Activated CD4-positive, alpha-beta T cell treated with anti-CD3 and anti-CD28 coated beads, Interleukin-2, amount 10 ng/mL, durations not matched to agents 7 days and 5 days (primary cell): ENCODE measurements around the gene ANO6. TPM values are rescaled to one million over a fixed set of nuclear protein-coding genes. Genes with fewer than 3 reads are reported as not detected.
A peak's percentile ranks its signal among the peaks of the same experiment; 100 is the strongest.
"Not testable (repeated sequence)": the region's sequence is repeated elsewhere in the genome, so short reads cannot be mapped to it uniquely, and the experiment has no call there.

Experiments
- CTCF ChIA-PET: fragments of 350-600 bp; sonication (Branson Sonifier 250); formaldehyde crosslinking; loops from one replicate; lab custom pipeline; 2021; ENCODE audit warnings: antibody characterized with exemption; lab: Charles Lee
- POLR2A ChIA-PET: fragments of 350-600 bp; sonication (Branson Sonifier 250); formaldehyde crosslinking; loops from one replicate; lab custom pipeline; 2021; ENCODE audit warnings: antibody characterized with exemption; lab: Charles Lee
- DNase-seq: peaks from one replicate; pipeline ENCODE4 v3.0.0-alpha.2; 2020
- H3K27ac Mint-ChIP-seq: one replicate; pipeline ENCODE4 v1.8.0; 2021; ENCODE audit warnings: mild to moderate bottlenecking, moderate library complexity, mixed read lengths
- H3K27me3 Mint-ChIP-seq: one replicate; pipeline ENCODE4 v1.8.0; 2021; ENCODE audit warnings: mixed read lengths
- H3K36me3 Mint-ChIP-seq: one replicate; pipeline ENCODE4 v1.8.0; 2021; ENCODE audit warnings: low read depth, mixed read lengths
- H3K4me1 Mint-ChIP-seq: one replicate; pipeline ENCODE4 v1.8.0; 2021; ENCODE audit warnings: mixed read lengths
- H3K4me3 Mint-ChIP-seq: one replicate; pipeline ENCODE4 v1.8.0; 2021; ENCODE audit warnings: mild to moderate bottlenecking, moderate library complexity, mixed read lengths
- H3K9me3 Mint-ChIP-seq: one replicate; pipeline ENCODE4 v1.8.0; 2021; ENCODE audit warnings: mixed read lengths
- total RNA-seq, 2 experiments: library from RNA; stranded (reverse); gene quantifications; one replicate each; pipeline ENCODE4 v1.2.3, GENCODE V29; 2021

ANO6 gene
- total RNA-seq, 2 experiments from 2014 or later, result 27.3 to 32.0 TPM

GRCh38 chr12:45254254-45254653 is 38.4 kb downstream of the ANO6 start:
- peaks cover 10% of the 10 kb centered on the region for H3K4me1 Mint-ChIP-seq
- no peaks in the 10 kb centered on the region for H3K27me3 Mint-ChIP-seq
- no peak for DNase-seq
- H3K36me3 Mint-ChIP-seq, result peaks cover 3% of the 10 kb centered on the region
- ChIA-PET POLR2A (no interaction called here), CTCF (no interaction called here)
- no peak overlapping the region for H3K4me3 Mint-ChIP-seq
- no peak overlapping the region for H3K27ac Mint-ChIP-seq
- H3K9me3 Mint-ChIP-seq, result no peaks in the 10 kb centered on the region

GRCh38 chr12:45256721-45257120 is 40.8 kb downstream of the ANO6 start:
- no peak overlapping the region for H3K4me3 Mint-ChIP-seq
- no peak overlapping the region for H3K27ac Mint-ChIP-seq
- H3K36me3 Mint-ChIP-seq, result peaks cover 5% of the 10 kb centered on the region
- POLR2A ChIA-PET, result no interaction called here
- no peaks in the 10 kb centered on the region for H3K27me3 Mint-ChIP-seq
- no peak for DNase-seq
- CTCF ChIA-PET, result interaction anchor here (1.1 kb wide), 1 partner anchor 35 kb away, joined by 3 read pairs; no protein-coding TSS in a partner anchor
- no peaks in the 10 kb centered on the region for H3K9me3 Mint-ChIP-seq
- peaks cover 21% of the 10 kb centered on the region for H3K4me1 Mint-ChIP-seq

DNA sequence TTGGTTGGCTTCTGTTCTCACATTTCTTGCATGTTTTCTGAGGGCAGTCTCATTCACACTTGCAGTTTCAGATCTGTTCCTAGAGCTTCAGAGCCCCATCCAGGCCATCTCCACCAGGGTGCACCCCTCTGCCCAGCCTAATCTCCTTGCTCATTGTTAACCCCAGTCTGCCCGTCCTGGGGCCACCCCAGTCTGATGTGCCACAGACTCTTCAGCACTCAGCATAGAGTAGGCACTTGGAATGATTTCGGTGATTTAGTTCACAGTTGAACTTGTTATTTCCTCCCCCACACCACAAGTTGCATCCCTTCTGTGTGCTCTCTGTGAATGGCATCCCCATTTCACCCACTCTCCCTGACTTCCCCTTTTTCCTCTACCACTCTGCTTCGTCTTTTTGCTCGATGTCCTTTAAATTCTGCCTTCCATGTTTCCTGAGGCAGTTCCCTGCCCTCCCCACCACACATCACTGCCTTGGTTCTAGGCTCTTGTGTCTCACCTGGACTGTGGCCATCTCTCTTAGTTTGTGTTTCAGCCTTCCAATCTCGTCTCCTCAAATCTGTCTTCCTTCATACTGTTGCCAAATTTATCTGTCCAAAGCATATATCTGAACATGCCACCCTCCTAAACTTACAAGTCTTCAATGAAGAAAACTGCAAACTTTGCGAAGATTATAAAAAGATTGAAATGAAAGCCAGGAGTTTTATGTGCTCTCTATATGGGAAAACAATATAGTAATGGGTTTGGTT is 41.5 kb downstream of the ANO6 start:
- ChIA-PET CTCF (no interaction called here), POLR2A (no interaction called here)
- no peak overlapping the region for H3K4me3 Mint-ChIP-seq
- no peak overlapping the region for H3K27ac Mint-ChIP-seq
- H3K36me3 Mint-ChIP-seq, result peaks cover 5% of the 10 kb centered on the region
- no peak for DNase-seq
- H3K4me1 Mint-ChIP-seq, result peaks cover 21% of the 10 kb centered on the region
- no peaks in the 10 kb centered on the region for H3K27me3 Mint-ChIP-seq
- H3K9me3 Mint-ChIP-seq, result no peaks in the 10 kb centered on the region

DNA sequence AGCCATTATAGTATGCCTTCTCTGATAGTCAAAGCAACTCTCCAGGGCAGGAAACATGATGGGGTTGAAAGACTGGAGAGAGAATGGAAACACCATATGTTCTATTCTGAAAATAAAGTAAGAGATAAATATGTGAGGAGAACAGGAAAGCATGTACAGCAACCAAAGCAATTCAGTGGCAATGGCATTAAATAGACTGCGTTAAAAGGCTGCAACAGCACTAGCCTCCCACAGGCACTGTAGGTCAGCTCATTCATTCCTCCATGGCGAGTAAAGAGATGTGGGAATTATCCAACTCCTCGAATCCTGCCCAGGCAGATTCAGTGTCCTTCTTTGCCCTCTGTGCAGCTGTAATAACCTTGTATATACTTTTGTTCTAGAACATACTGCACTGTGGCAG is 43.8 kb downstream of the ANO6 start:
- H3K4me1 Mint-ChIP-seq, result peaks cover 21% of the 10 kb centered on the region

DNA sequence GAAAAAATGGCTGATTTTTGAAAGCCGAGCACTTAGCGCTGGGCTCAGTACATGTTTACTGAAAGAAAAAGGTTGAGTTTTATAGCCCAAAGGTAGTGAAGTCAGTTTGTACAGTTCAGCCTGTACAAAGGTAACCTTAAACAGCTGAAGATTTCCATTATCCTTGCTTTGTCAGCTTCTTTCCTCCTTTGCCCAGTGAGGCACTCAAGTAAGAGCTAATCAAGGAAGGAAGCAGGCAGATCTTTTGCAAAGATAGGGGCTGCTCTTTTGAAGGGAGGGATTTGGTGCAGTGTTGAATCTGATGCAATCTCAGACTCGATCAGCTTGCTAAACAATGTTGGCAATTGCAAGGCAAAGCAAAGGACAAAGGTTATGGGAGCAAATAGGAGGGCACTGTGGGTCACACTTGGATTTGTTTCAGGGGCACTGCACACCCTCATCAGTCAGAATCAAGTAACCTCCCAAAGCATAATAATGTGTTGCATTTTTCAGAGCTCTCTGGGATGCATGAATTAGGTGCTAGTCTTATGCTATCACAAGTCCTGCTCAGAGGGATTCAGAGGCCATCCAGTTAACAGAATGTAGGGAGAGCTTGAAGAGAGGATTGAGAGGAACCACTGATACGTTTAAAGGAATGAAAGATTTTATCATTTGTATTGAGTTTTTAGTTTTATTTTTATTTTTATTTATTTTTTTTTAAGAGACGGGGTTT is 44.4 kb downstream of the ANO6 start:
- ChIA-PET POLR2A (no interaction called here), CTCF (interaction anchor here (0.8 kb wide), 1 partner anchor 128 kb away, joined by 3 read pairs; no protein-coding TSS in a partner anchor)
- Mint-ChIP-seq H3K27me3 (no peaks in the 10 kb centered on the region), H3K4me1 (peaks cover 21% of the 10 kb centered on the region), H3K4me3 (no peak overlapping the region), H3K9me3 (no peaks in the 10 kb centered on the region), H3K36me3 (peaks cover 5% of the 10 kb centered on the region), H3K27ac (peak overlapping the region; percentile 25)
- DNase-seq, result no peak

More for the DNA sequence above, 43.8 kb downstream of the ANO6 start:
- POLR2A ChIA-PET, result no interaction called here
- Mint-ChIP-seq H3K27me3 (no peaks in the 10 kb centered on the region), H3K36me3 (peaks cover 5% of the 10 kb centered on the region), H3K9me3 (no peaks in the 10 kb centered on the region), H3K4me3 (no peak overlapping the region), H3K27ac (no peak overlapping the region)
- CTCF ChIA-PET, result interaction anchor here (0.8 kb wide), 1 partner anchor 128 kb away, joined by 3 read pairs; no protein-coding TSS in a partner anchor
- no peak for DNase-seq

DNA sequence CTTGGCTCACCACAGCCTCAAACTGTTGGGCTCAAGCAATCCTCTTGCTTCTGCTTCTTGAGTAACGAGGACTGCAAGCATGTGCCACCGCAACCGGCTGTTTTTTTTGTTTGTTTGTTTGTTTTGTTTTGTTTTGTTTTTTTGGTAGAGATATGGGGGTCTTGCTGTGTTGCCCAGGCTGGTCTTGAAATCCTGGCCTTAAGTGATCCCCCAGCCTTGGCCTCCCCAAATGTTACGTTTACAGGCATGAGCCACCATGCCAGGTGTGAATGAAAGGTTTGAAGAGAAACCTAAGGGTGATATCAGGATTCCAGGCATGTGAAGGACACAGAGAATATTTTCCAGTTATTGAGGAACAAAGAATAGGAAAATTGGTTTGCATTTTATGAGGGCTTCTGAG is 45.0 kb downstream of the ANO6 start:
- CTCF ChIA-PET, result no interaction called here
- Mint-ChIP-seq H3K4me3 (no peak overlapping the region), H3K4me1 (peaks cover 21% of the 10 kb centered on the region), H3K27me3 (no peaks in the 10 kb centered on the region), H3K9me3 (no peaks in the 10 kb centered on the region), H3K27ac (no peak overlapping the region), H3K36me3 (peaks cover 5% of the 10 kb centered on the region)
- DNase-seq, result no peak
- POLR2A ChIA-PET, result no interaction called here

DNA sequence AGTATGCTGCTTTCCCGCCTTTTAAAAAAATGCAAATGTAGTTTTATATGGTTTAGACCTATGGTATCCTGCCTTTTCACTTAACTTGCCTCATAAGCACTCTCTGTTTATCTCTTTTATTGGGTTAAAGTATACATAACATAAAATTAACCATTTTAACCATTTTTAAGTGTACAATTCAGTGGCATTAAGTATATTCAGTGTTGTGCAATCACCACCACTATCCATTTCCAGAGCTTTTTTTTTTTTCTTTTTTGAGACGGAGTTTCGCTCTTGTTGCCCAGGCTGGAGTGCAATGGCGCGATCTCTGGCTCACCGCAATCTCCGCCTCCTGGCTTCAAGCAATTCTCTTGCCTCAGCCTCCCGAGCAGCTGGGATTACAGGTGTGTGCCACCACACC is 46.3 kb downstream of the ANO6 start:
- H3K36me3 Mint-ChIP-seq, H3K27ac Mint-ChIP-seq, H3K27me3 Mint-ChIP-seq, H3K9me3 Mint-ChIP-seq, POLR2A ChIA-PET, DNase-seq, CTCF ChIA-PET, H3K4me3 Mint-ChIP-seq: not testable (repeated sequence)
- H3K4me1 Mint-ChIP-seq, result peaks cover 18% of the 10 kb centered on the region

DNA sequence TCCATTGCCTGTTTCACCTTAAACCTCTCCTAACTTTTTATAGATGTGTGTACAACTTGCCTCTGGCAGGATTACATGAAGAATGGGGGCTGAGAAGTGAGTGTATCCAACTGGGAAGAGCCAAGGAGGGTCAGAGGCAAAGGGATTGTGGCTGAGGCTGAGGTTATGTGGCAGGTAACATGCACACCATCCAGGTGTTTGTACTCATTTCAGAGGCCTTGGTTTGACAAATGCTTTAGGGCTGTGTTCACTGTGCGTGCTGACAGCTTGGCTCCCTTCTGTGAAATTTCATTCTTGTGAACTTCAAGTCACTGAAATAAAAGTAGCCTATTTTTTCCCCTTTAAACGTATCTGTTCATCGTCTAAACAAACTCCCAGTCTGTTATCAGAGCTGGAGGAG is 47.7 kb downstream of the ANO6 start:
- Mint-ChIP-seq H3K36me3 (peaks cover 5% of the 10 kb centered on the region), H3K9me3 (no peaks in the 10 kb centered on the region), H3K27ac (no peak overlapping the region), H3K4me1 (peaks cover 15% of the 10 kb centered on the region), H3K4me3 (no peak overlapping the region), H3K27me3 (no peaks in the 10 kb centered on the region)
- CTCF ChIA-PET, result interaction anchor here (0.6 kb wide), 1 partner anchor 18 kb away, joined by 3 read pairs; no protein-coding TSS in a partner anchor
- POLR2A ChIA-PET, result no interaction called here
- no peak for DNase-seq

DNA sequence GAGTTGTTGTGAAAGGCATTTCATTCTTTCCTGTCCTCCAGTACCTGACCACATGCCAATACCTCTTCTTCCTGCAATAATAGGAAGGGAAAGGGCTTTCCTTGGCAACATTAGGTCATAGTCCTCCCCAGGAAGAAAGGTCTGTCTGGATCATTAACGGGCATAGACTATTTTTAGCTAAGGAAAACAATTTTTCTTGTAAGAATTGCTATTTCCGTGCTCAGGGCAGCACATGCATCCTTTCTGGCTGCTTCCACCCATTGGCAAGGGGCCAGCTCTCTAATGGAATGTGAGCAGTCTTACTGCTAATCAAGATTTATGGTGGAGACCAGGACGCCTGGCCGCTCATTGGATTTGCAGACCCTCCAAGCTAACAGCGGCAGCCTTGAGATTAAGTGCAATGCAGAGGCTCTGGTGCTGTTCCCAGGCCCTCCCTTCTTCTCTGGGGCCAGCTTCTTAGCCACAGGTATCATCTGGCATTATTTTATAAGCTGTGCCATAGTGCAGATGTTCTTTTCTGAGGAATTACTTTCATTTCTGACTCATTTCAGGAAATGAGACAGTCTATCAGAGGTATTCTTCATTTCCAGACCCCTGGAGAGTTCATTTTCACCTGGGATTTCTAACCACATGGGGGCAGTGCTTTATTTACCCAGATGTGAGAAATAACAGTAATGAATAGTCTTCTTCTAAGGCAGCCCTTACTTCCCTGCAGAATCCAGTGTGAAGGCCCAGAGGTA is 52.9 kb downstream of the ANO6 start:
- H3K9me3 Mint-ChIP-seq, result no peaks in the 10 kb centered on the region
- peaks cover 5% of the 10 kb centered on the region for H3K4me1 Mint-ChIP-seq
- no peaks in the 10 kb centered on the region for H3K27me3 Mint-ChIP-seq
- DNase-seq, result no peak
- no peak overlapping the region for H3K4me3 Mint-ChIP-seq
- H3K36me3 Mint-ChIP-seq, result peaks cover 4% of the 10 kb centered on the region
- H3K27ac Mint-ChIP-seq, result no peak overlapping the region
- ChIA-PET POLR2A (no interaction called here), CTCF (no interaction called here)

GRCh38 chr12:45269412-45269751 is 53.5 kb downstream of the ANO6 start:
- Mint-ChIP-seq H3K27ac (no peak overlapping the region), H3K4me1 (peaks cover 5% of the 10 kb centered on the region), H3K36me3 (peaks cover 4% of the 10 kb centered on the region), H3K9me3 (no peaks in the 10 kb centered on the region), H3K4me3 (no peak overlapping the region), H3K27me3 (no peaks in the 10 kb centered on the region)
- POLR2A ChIA-PET, result no interaction called here
- CTCF ChIA-PET, result no interaction called here
- DNase-seq, result no peak

- DNase-seq, result no peak
- H3K27me3 Mint-ChIP-seq, result no peaks in the 10 kb centered on the region
- no peak overlapping the region for H3K4me3 Mint-ChIP-seq
- H3K36me3 Mint-ChIP-seq, result peaks cover 4% of the 10 kb centered on the region
- no peak overlapping the region for H3K27ac Mint-ChIP-seq
- H3K4me1 Mint-ChIP-seq, result peaks cover 5% of the 10 kb centered on the region
- CTCF ChIA-PET, result no interaction called here
- POLR2A ChIA-PET, result no interaction called here
- no peaks in the 10 kb centered on the region for H3K9me3 Mint-ChIP-seq
These were observed 55.1 kb downstream of the ANO6 start for GRCh38 chr12:45270951-45271350.

- Mint-ChIP-seq H3K27me3 (no peaks in the 10 kb centered on the region), H3K9me3 (no peaks in the 10 kb centered on the region), H3K4me3 (no peak overlapping the region), H3K36me3 (peaks cover 8% of the 10 kb centered on the region), H3K4me1 (peaks cover 1% of the 10 kb centered on the region), H3K27ac (no peak overlapping the region)
- POLR2A ChIA-PET, result no interaction called here
- CTCF ChIA-PET, result no interaction called here
- DNase-seq, result no peak
These were observed 57.9 kb downstream of the ANO6 start for GRCh38 chr12:45273717-45274271.
